ENCODE data around the gene GSTA1. TPM values are rescaled to one million over a fixed set of nuclear protein-coding genes. Genes with fewer than 3 reads are reported as not detected.
A peak's percentile ranks its signal among the peaks of the same experiment; 100 is the strongest.
"Not testable (repeated sequence)": the region's sequence is repeated elsewhere in the genome, so short reads cannot be mapped to it uniquely, and the experiment has no call there.

The GSTA1 gene
- 0.85 TPM for polyA plus RNA-seq (ENCODE audit: insufficient read length)
- long read RNA-seq, donor 1: 0 reads
- long read RNA-seq, donor 2, partial matches to known transcripts: 0 of 1 reads
- long read RNA-seq, donor 2, other reads (novel, unspliced or antisense): 0 of 1 reads
- long read RNA-seq, donor 3: 0 reads
- long read RNA-seq, donor 4: 0 reads
- long read RNA-seq, donor 5: 0 reads
- long read RNA-seq, donor 6: 0 reads
- long read RNA-seq, donor 7: 0 reads
- long read RNA-seq, donor 8: 0 reads

DNA sequence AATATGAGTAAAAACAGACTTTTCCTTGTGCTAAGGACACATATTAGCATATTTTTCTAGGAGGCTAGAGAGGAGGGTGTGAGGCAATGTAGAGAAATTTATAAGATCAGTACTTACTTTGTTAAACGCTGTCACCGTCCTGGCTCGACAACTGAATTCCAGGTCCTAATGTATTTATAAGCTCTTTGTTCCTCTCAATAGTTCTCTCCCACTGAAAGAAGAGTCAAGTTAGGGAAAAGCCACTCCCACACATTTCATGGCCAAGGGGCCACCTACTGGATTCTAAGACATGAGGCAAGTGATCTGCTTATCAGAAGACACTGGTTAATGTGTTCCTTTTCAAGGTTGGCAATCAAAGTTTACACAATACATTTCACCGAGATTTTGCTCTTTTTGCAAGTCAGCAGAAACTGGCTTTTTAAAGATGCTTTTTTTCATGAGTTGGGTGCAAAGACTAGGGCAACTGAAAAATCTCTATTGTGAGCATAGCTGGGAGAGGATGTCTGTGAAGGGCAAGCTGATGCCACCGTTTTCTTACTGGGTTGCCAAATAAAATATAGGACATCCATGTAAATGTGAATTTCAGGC is at the start of gene GSTA1:
Gene GSTA1 (minus strand): TSS at position 149 of the 588 bp plus-strand sequence. CDS start 4,549 bp downstream, outside the sequence.
- not testable (repeated sequence) for DNase-seq

DNA sequence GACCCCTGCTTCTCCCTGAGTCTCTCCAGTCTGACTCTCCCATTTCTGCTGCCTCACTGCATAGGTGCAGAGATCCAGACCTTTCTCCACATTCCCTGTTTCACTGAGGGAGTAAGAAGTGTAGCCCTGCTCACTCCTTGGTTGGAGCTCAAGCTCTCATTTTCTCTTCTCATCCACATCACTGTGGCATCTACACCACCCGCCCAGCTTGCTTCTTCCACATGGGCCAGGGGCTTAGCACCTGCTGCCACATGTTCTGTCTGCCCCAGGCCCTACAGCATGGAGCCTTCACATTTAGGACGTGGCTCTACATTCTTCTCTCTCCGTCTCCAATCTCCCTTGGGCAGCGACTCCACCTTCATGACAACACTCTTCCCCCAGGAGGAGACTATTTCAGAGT is 45.5 kb upstream of the GSTA1 start:
- no peak for DNase-seq

DNA sequence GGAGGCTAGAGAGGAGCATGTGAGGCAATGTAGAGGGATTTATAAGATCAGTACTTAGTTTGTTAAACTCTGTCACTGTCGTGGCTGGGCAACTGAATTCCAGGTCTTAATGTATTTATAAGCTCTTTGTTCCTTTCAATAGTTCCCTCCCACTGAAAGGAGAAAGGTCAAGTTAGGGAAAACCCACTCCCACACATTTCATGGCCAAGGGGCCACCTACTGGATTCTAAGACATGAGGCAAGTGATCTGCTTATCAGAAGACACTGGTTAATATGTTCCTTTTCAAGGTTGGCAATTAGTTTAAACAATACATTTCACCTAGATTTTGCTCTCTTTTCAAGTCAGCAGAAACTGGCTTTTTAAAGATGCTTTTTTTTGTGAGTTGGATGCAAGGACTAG is 42.4 kb upstream of the GSTA1 start:
- no peak for DNase-seq

DNA sequence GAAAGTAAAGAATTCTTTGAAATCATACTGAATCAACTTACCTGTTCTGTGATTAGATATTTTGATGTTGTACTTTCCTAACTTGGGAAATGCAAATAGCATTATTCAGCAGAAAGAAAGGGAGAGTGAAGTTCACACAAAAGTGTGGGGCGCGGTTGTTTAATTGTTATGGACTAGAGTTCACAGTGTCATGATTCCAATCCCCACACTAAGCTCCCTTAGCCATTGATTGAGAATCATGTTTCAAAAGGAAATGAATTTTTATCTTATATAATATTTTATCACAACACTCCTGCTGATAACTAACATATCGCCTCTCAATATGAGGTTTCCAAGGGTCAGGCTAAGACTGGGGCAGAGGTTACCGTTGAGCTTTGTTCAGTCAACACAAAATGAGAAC is 40.0 kb upstream of the GSTA1 start:
- no peak for DNase-seq

DNA sequence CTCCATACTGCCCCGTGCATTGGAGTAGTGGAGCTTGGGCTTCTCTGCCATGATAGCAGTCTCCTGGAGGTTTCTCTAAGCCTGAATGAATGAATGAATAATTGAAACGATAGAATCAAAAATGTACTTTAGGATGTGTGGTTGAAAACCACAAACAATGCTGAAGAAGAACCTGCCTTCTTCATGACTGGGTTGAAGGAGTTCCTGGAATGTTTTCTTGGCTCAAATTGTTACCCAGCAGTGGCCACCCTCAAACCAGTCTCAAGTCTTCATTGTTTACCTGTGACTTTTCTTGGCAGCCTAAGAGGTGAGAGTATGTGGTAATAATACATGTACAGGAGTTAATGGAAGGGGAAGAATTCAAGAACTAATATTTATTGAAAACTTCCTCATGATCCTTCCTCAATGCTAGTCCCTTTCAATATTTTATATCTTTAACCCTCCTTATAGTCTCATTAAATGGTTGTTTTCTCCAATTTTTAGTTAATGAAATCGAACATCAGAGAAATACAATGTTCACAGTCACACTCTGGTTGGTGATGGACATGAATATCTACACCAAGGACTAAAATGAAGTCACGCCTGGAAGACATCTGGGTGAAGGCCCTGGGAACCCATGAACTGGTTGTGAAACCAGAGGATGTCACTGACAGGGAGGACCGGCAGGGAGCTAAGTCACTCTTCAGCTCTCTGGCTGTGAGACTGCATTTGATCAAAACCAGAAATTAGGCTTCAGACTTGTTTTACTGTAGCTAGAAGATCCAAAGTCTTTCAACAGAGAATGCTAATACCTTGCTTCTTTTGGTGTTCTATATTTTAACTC is 37.4 kb upstream of the GSTA1 start, which contains the start of gene GSTA5:
Gene GSTA5 (minus strand): TSS at position 51 of the 823 bp plus-strand sequence.
- DNase-seq: no peak

DNA sequence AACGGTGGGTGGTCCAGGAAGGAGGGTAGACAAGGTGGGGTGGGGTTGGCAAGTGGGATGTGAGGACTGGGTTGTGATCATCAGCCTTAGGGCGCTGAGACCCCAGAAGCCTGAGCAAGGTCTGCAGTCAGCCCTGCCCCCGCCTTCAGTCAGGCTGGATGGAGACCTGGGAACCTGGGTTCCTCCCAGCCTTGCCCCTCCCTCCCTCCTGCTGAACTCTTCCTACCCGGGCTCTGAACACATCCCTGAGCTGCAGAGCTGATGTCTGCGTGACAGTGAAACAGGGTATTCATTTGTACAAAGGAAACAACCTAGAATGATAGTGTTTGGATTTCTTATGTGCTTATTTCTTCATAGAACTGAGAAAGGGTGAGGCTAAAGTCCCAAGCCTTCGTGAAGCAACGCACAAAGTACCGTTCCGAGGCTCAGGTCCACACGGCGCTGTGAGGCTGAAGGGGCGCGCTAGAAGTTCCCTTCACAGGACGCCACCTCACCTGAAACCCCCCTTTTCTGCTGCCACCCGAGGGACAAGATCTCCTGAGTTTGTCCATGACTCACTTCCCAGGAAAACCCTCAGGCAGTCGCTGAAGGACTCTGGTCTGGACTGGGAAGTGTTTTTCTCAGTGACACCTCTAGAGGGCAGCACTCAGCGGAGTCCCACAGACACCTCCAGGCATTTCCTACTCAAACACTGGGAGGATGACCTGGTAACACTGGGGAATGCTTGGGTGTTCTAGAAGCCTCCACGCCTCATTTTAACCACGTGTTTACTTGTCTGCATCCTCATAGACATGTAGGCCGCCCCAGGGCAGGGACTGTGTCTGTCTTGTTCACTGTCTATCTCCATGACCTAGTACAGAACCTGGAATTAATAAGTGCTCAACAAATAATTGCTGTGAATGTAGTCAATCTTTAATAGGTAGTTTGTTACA is 35.8 kb upstream of the GSTA1 start:
- DNase-seq: peak; percentile 17

DNA sequence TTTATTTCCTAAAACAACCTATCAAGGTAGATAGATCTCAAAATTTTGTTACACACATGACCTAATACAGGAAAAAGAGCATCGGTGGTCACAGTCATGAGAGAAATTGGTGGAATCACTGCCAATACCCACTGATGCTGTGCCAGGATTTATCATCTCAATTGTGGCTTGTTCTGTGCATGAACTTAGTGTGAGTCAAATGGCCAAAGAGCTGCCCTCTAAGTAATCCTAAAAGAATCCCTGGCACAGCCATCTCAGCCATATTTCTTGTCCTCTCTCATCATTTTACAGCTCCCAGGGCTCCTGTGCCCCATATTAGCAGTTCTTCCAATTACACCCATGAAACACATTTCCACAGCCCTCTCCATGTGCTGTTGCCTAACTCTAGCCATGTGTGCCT is 30.9 kb upstream of the GSTA1 start:
- no peak for DNase-seq

DNA sequence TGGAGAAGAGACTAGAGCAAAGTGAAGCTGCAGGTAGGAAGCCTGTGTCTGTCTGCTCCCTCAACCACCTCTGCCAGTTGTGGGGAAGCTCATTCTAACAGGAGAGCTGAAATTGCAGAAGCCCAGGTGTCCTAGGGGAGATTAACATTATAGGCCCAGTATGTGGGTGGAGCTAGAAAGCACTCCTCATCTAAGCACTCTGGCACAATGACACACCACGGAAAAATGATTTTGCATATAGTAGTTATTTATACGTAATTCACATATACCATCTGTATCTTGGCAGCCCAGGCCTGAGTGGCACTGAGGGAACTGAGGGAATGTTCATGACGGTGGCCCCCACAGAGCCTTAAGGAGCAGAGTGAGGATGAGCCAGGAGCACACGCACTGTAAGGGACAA is 27.3 kb upstream of the GSTA1 start:
- not testable (repeated sequence) for DNase-seq

DNA sequence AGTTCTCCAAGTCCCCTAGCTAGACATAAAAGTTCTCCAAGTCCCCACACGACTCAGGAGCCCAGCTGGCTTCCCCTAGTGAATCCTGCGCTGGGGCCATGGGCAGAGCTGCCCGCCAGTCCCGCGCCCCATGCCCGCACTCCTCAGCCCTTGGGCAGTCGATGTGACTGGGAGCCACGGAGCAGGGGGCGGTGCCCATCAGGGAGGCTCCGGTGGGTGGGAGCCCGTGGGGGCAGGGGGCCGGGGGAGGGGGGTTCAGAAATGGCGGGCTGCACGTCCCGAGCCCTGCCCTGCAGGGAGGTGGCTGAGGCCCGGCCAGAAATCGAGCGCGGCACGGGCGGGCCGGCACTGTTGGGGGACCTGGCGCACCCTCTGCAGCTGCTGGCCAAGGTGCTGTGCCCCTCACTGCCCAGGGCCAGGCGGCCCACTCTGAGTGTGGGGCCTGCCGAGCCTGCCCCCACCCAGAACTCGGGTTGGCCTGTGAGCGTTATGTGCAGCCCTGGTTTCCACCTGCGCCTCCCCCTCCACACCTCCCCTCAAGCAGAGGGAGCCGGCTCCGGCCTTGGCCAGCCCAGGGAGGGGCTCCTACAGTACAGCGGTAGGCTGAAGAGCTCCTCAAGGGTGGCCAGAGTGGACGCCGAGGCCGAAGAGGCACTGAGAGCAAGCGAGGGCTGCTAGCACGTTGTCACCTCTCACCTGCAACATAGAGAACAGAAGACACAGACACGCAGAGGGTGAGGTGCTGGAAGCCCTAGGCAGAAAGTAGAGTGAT is 25.6 kb upstream of the GSTA1 start:
- DNase-seq: no peak

DNA sequence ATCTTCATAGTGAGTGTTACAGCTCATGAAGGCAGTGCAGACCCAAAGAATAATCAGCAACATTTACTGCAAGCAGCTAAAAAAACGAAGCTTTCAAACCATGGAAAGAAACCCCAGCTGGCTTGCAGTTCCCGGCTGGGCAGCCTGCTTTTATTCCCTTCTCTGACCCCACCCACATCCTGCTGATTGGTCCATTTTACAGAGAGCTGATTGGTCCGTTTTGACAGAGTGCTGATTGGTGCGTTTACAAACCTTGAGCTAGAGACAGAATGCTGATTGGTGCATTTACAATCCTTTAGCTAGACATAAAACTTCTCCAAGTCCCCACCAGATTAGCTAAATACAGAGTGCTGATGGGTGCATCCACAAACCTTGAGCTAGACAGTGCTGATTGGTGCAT is 25.0 kb upstream of the GSTA1 start:
- not testable (repeated sequence) for DNase-seq

DNA sequence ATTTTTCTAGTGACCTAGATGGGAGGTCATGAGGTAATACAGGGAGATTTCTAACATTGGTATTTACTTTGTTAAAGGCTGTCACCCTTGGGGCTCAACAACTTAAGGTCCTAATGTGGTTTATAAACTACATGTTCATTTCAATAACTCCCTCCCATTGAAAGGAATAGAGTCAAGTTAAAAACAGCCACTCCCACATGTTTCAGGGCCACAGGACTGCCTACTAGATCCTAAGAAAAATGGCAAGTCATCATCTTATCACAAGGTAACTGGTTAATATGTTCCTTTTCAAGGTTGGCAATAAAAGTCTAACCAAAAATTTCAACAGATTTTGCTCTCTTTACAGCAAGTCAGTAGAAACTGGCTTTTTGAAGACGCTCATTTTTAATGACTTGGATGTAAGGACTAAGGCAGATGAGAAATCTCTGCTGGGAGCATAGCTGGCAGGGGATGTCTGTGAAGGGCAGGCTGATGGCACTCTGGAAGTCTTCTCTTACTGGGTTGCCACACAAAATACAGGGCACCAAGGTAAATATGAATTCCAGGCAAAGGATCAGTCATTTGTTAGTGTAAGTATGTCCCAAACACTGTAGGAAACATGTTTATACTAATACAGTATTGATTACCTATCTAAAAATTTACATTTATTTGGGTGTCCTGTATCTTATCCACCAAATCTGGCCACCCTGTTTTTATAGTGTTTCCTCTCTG is 23.6 kb upstream of the GSTA1 start:
- not testable (repeated sequence) for DNase-seq

DNA sequence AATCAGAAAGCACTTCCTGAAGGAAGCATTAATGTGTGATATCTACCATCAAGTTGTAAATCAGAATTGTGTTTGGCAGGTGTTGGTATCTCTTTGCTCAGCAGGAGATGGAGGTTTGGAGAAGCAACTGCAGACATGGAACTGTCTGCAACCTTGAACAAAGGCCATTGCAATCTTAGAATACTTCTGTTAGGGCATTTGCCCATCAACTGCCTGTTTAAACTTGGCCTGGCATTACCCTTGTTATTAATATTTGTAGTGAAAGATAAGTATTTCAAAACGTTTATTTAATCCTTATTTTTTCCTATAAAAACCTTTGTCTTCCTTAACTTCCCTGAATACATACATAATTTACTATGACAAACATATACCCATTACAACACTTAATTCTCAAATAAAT is 22.9 kb upstream of the GSTA1 start:
- DNase-seq: no peak

DNA sequence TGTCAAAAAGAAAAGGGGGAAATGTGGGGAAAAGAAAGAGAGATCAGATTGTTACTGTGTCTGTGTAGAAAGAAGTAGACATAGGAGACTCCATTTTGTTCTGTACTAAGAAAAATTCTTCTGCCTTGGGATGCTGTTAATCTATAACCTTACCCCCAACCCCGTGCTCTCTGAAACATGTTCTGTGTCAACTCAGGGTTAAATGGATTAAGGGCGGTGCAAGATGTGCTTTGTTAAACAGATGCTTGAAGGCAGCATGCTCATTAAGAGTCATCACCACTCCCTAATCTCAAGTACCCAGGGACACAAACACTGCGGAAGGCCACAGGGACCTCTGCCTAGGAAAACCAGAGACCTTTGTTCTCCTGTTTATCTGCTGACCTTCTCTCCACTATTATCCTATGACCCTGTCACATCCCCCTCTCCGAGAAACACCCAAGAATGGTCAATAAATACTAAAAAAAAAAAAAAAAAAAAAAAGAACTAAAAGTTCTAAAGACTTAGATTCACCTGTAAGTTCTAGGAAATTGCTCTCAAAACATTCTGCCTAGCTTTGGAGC is 22.4 kb upstream of the GSTA1 start:
- DNase-seq: not testable (repeated sequence)

DNA sequence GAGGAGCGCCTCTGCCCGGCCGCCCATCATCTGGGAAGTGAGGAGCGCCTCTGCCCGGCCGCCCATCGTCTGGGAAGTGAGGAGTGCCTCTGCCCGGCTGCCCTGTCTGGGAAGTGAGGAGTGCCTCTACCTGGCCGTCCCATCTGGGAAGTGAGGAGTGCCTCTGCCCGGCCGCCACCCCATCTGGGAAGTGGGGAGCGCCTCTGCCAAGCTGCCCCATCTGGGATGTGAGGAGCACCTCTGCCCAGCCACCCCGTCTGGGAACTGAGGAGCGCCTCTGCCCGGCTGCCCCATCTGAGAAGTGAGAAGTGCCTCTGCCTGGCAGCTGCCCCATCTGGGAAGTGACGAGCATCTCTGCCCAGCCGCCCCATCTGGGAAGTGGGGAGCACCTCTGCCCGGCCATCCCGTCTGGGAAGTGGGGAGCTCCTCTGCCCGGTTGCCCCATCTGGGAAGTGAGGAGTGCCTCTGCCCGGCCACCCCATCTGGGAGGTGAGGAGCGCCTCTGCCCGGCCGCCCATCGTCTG is 21.7 kb upstream of the GSTA1 start:
- DNase-seq: not testable (repeated sequence)

DNA sequence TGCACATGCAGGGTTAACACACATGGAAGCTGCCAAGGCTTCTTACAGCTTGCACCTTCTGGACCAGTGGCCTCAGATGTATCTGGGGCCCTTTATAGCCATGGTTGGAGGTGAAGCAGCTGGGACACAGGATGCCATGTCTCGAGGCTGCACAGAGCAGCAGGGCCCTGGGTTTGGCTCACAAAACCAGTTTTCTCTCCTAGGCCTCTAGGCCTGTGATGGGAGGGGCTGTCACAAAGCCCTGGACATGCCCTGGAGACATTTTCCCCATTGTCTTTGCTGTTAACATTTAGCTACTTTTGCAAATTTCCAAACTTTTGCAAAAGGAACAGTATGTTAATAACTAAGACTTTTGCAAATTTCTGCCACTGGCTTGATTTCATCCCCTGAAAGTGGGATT is 18.2 kb upstream of the GSTA1 start:
- no peak for DNase-seq

DNA sequence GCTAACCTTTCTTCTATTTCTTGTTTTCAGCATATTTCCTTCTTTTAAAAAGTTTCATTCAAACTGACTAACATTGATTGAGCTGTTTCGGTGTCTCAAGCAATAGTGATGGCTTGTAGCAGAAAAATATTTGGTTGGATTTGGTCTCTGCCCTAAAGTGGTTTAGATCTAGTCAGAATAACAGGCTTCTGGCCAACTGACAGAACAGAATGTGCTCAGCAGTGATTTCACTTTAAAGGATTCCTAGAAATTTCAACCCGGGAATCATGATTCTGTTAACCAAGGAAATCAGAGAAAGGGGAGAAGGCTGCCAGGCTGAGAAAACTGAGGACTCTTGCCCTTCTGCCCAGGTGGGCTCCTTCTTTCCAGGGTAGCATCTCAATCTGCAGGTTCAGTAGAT is 16.6 kb upstream of the GSTA1 start:
- no peak for DNase-seq

DNA sequence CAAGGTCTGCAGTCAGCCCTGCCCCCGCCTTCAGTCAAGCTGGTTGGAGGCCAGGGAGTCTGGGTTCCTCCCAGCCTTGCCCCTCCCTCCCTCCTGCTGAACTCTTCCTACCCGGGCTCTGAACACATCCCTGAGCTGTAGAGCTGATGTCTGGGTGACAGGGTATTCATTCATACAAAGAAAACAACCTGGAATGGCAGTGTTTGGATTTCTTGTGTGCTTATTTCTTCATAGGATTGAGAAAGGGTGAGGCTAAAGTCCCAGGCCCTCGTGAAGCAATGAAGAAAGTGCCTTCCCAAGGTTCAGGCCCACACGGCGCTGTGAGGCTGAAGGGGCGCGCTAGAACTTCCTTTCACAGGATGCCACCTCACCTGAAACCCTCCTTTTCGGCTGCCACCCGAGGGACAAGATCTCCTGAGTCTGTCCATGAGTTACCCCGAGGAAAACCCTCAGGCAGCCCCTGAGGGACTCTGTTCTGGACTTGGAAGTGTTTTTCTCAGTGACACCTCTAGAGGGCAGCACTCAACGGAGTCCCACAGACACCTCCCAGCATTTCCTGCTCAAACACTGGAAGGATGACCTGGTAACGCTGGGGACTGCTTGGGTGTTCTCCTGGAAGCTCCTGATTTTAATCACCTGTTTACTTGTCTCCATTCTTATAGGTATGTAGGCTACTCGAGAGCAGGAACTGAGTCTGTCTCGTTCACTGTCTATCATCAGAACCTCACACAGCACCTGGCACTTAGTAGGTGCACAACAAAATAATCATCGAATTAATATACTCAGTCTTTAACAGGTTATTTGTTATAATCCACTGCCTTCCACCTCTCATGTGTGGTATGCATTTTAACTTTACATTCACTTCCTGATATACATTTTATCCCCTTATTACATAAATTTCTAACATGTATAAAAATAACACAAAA is 11.8 kb upstream of the GSTA1 start:
- peak; percentile 12 for DNase-seq

DNA sequence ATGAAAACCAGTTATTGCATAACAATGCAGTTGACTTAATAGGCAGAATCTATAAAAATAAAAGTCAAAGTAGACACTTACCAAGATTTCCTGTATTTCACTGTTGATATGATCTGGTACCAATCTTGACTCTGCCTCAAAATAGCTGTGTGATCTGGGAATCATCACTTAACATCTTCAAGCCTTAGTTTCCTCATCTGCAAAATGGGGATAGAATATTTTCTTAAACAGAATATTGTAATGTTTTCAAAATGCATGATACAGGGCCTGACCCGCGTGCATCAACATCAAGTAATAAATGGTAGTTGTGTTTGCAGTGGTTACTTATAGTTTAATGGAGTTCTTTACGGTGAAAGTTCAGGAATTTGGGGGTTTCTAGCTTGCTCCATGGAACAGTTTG is 10.9 kb upstream of the GSTA1 start:
- not testable (repeated sequence) for DNase-seq

DNA sequence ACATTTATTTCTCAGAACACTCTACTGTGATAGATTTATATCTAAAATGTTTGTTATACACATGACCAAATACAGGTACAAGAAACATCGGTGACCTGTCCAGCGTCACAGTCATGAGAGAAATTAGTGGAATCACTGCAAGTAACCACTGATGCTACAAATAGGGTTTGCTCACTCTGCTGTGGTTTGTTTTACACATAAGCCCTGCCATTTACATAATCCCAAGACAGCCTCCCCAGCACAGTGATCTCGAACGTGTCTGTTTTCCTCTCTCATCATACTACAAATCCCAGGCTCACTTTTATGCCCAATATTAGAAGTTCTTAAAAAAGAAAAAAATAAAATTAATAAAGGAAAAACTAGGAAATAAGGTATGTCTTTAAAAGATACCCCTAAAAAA is 6.2 kb upstream of the GSTA1 start:
- not testable (repeated sequence) for DNase-seq
